AG04449 (cell line): ENCODE measurements around the gene METTL23.

Experiments used
- CTCF ChIA-PET: fragments of 350-600 bp; formaldehyde crosslinking; extraction: SDS; loops from one replicate; lab custom pipeline; 2021; ENCODE audit warnings: antibody characterized with exemption; lab: Yijun Ruan, JAX
- POLR2A ChIA-PET: fragments of 400-600, 350-600 bp; formaldehyde crosslinking; extraction: SDS; loops from one replicate; lab custom pipeline; 2020; ENCODE audit warnings: antibody characterized with exemption, inconsistent platforms; lab: Yijun Ruan, JAX
- DNase-seq: peaks from one replicate; pipeline ENCODE4 v3.0.0-alpha.2; 2010; ENCODE audit warnings: low read depth, low spot score
- H3K4me3 ChIP-seq: 2 replicates; pipeline ENCODE4 v1.5.1; 2011; ENCODE audit warnings: low read depth, mild to moderate bottlenecking, control low read depth, low read length
- CTCF ChIP-seq: IDR thresholded peaks from one replicate; pipeline ENCODE4 v1.5.1; 2011; ENCODE audit warnings: mild to moderate bottlenecking, moderate library complexity, low read length, control low read depth, inconsistent platforms; ENCODE audit not compliant: insufficient read depth; ENCODE audit errors: missing control alignments

The METTL23 gene

GRCh38 chr17:76685846-76686245 is 40.8 kb upstream of the METTL23 start:
- CTCF ChIA-PET = interaction anchor here (1.1 to 1.7 kb wide), 2 partner anchors 62 to 163 kb away, joined by 3 to 7 read pairs; no protein-coding TSS in a partner anchor
- DNase-seq = no peak
- POLR2A ChIA-PET = no interaction called here

GRCh38 chr17:76686538-76687297 is 39.9 kb upstream of the METTL23 start:
- CTCF ChIA-PET = interaction anchor here (1.7 to 1.8 kb wide), 2 partner anchors 28 to 164 kb away, joined by 6 to 7 read pairs; no protein-coding TSS in a partner anchor
- POLR2A ChIA-PET = no interaction called here

More at GRCh38 chr17:76685846-76686245, 40.8 kb upstream of the METTL23 start:
- TF ChIP-seq CTCF = no peak
- no peak overlapping the region for H3K4me3 ChIP-seq

GRCh38 chr17:76687298-76688164 is 39.1 kb upstream of the METTL23 start:
- H3K4me3 ChIP-seq = no peak overlapping the region
- ChIA-PET POLR2A (no interaction called here), CTCF (interaction anchor here (1.2 to 1.8 kb wide), 5 partner anchors 9 to 165 kb away, joined by 3 to 7 read pairs (median 6); no protein-coding TSS in a partner anchor)
- DNase-seq = no peak
- TF ChIP-seq CTCF = no peak

More at GRCh38 chr17:76686538-76687297, 39.9 kb upstream of the METTL23 start:
- no peak overlapping the region for H3K4me3 ChIP-seq
- no peak for TF ChIP-seq CTCF
- DNase-seq = no peak

- no peak overlapping the region for H3K4me3 ChIP-seq
- POLR2A ChIA-PET = interaction anchor here (1.0 kb wide), 1 partner anchor 21 kb away, joined by 4 read pairs; no protein-coding TSS in a partner anchor
- TF ChIP-seq CTCF = no peak
- CTCF ChIA-PET = interaction anchor here (0.9 to 1.8 kb wide), 6 partner anchors 10 to 165 kb away, joined by 3 to 8 read pairs (median 6); no protein-coding TSS in a partner anchor
- DNase-seq = no peak
Measured at GRCh38 chr17:76688165-76688622, 38.4 kb upstream of the METTL23 start.

GRCh38 chr17:76689859-76690258 is 36.8 kb upstream of the METTL23 start:
- POLR2A ChIA-PET = no interaction called here

More at GRCh38 chr17:76689859-76690258, 36.8 kb upstream of the METTL23 start:
- CTCF ChIA-PET = interaction anchor here (2.1 to 2.3 kb wide), 2 partner anchors 9 to 19 kb away, joined by 8 to 11 read pairs; no protein-coding TSS in a partner anchor
- no peak for DNase-seq
- TF ChIP-seq CTCF = no peak
- no peak overlapping the region for H3K4me3 ChIP-seq
